K562 (cell line): ENCODE data around the gene SRCIN1. TPM values are rescaled to one million over a fixed set of nuclear protein-coding genes. Genes with fewer than 3 reads are reported as not detected.

Experiments used
- ARID3A ChIP-seq: IDR thresholded peaks from 2 replicates; pipeline ENCODE4 v1.6.1; 2012; ENCODE audit warnings: low read depth, low read length, improper control_type of control experiment, borderline replicate concordance
- ATF7 ChIP-seq: fragments of 450-650 bp; IDR thresholded peaks from 2 replicates; pipeline ENCODE4 v1.7.1; 2014; ENCODE audit warnings: mild to moderate bottlenecking, moderate library complexity
- EHMT2 ChIP-seq: fragments of 450-650 bp; IDR thresholded peaks from 2 replicates; pipeline ENCODE4 v1.6.1; 2018; ENCODE audit warnings: antibody characterized with exemption
- ERF ChIP-seq: fragments of 450-650 bp; formaldehyde crosslinking; IDR thresholded peaks from 2 replicates; pipeline ENCODE4 v1.4.0; 2020; ENCODE audit warnings: mild to moderate bottlenecking, mixed read lengths
- HDAC1 ChIP-seq, 2 experiments: fragments of 450-650 bp; IDR thresholded peaks; 2 replicates each; pipeline ENCODE4 v1.6.1; 2016 to 2017; ENCODE audit warnings: inconsistent platforms in 1 of 2, mild to moderate bottlenecking in 1 of 2, moderate library complexity in 1 of 2
- JUNB ChIP-seq: fragments of 450-650 bp; formaldehyde crosslinking; conservative IDR thresholded peaks from 2 replicates; pipeline ENCODE4 v1.4.0; 2020; ENCODE audit warnings: mild to moderate bottlenecking
- NKRF ChIP-seq: fragments of 450-650 bp; IDR thresholded peaks from 2 replicates; pipeline ENCODE4 v1.6.1; 2016; ENCODE audit warnings: borderline replicate concordance
- PHF21A ChIP-seq: fragments of 450-650 bp; IDR thresholded peaks from 2 replicates; pipeline ENCODE4 v1.6.1; 2017; ENCODE audit warnings: low read depth, borderline replicate concordance
- TEAD4 ChIP-seq, 2 experiments: sonication (generic) in 1 of 2; formaldehyde crosslinking in 1 of 2; IDR thresholded peaks; 2 replicates each; pipeline versions ENCODE4 v1.6.1 to v1.8.0; 2012 to 2022; ENCODE audit warnings: borderline replicate concordance in 1 of 2, inconsistent platforms in 1 of 2, low read length in 1 of 2, mild to moderate bottlenecking in 1 of 2, missing genetic modification reagents in 1 of 2
- THAP7 ChIP-seq: fragments of 250-450 bp; sonication (Bioruptor Pico); IDR thresholded peaks from 2 replicates; pipeline ENCODE4 v1.5.0; 2021
- TOE1 ChIP-seq, 2 experiments: fragments of 450-650 bp in 1 of 2; sonication (generic) in 1 of 2; formaldehyde crosslinking in 1 of 2; IDR thresholded peaks; 2 replicates each; pipeline versions ENCODE4 v1.7.1 to v1.8.0; 2016 to 2022; ENCODE audit warnings: borderline replicate concordance in 2 of 2, mild to moderate bottlenecking in 2 of 2, antibody characterized with exemption in 1 of 2, inconsistent platforms in 1 of 2, low read depth in 1 of 2, missing genetic modification reagents in 1 of 2, moderate library complexity in 1 of 2
- ZBTB2 ChIP-seq: fragments of 450-650 bp; IDR thresholded peaks from 2 replicates; pipeline ENCODE4 v1.6.1; 2016; ENCODE audit warnings: antibody characterized with exemption
- ZNF384 ChIP-seq: IDR thresholded peaks from 2 replicates; pipeline ENCODE4 v1.6.1; 2012; ENCODE audit warnings: low read depth, low read length, improper control_type of control experiment
- ZNF395 ChIP-seq: fragments of 200-800 bp; sonication (Bioruptor generic); IDR thresholded peaks from 2 replicates; pipeline ENCODE4 v1.6.1; 2017; ENCODE audit warnings: missing genetic modification characterization, missing compliant biosample characterization
- ZNF431 ChIP-seq: sonication (generic); formaldehyde crosslinking; IDR thresholded peaks from 2 replicates; pipeline ENCODE4 v1.8.0; 2022; ENCODE audit warnings: mild to moderate bottlenecking, missing genetic modification reagents
- ZNF586 ChIP-seq: fragments of 450-650 bp; formaldehyde crosslinking; conservative IDR thresholded peaks from 2 replicates; pipeline ENCODE4 v1.4.0; 2020; ENCODE audit warnings: mild to moderate bottlenecking, moderate library complexity
- polyA plus RNA-seq, 8 experiments: library from polyadenylated mRNA; depleted of rRNA in 4 of 8; stranded (reverse) in 5 of 8; unstranded in 3 of 8; fragments of >200 nt; fragmentation: Nextera tagmentation in 2 of 8; fragmentation: Illumina TruSeq in 1 of 8; extraction: Ambion mirVana in 2 of 8; extraction: Trizol in 1 of 8; gene quantifications; 2 replicates each; pipeline versions ENCODE4 v1.2.1 to v1.2.3, GENCODE V29; 2011 to 2014; ENCODE audit warnings: inconsistent platforms in 1 of 8, missing spikeins in 1 of 8
- total RNA-seq, 7 experiments: library from RNA; depleted of rRNA in 6 of 7; stranded (reverse); fragments of >200 nt in 6 of 7; fragmentation: Illumina TruSeq in 2 of 7; extraction: Trizol in 2 of 7; gene quantifications; 2 replicates each; pipeline versions ENCODE4 v1.2.1 to v1.2.3, GENCODE V29; 2011 to 2021; ENCODE audit warnings: low replicate concordance in 1 of 7

Gene SRCIN1
- total and polyA plus RNA-seq, 9 of the 15 experiments (the other 6 are each of a cell fraction or from before 2014, with no cell fraction given), result 0.09 to 0.33 (median 0.13) TPM; not detected in 6

GRCh38 chr17:38601539-38602351 lies 4.0 kb downstream of the SRCIN1 start (continued):
- peak in 1 of 2 experiments; percentile 48; a peak in 1 of 4 replicates for TF ChIP-seq HDAC1 (IDR thresholded peaks at IDR 0.05)
- no peak for TF ChIP-seq ZNF586 (CRISPR knock-in tag)
- no peak for TF ChIP-seq ARID3A
- TF ChIP-seq EHMT2, result 0 out of 2 replicates have a peak, but pooled peaks have one; percentile 42
- no peak for TF ChIP-seq ZNF395
- peak; percentile 40; the same call in 1 of the 2 replicates for TF ChIP-seq TOE1 (IDR thresholded peaks at IDR 0.05; ENCODE audit: borderline replicate concordance)
- no peak for TF ChIP-seq TOE1 (CRISPR knock-in tag; IDR thresholded peaks at IDR 0.05; ENCODE audit: borderline replicate concordance, low read depth)
- TF ChIP-seq ZNF384, result no peak
- 0 out of 2 replicates have a peak, but pooled peaks have one; percentile 17 for TF ChIP-seq PHF21A
- no peak for TF ChIP-seq ATF7
- TF ChIP-seq ZBTB2, result peak; percentile 24; the same call in 1 of the 2 replicates
- TF ChIP-seq THAP7 (CRISPR knock-in tag), result no peak
- TF ChIP-seq ZNF431, result no peak
- no peak for TF ChIP-seq ERF (CRISPR knock-in tag)
- TF ChIP-seq NKRF, result 0 out of 2 replicates have a peak, but pooled peaks have one; percentile 30
- no peak for TF ChIP-seq TEAD4 (IDR thresholded peaks at IDR 0.05; ENCODE audit: low read length)
- no peak for TF ChIP-seq TEAD4 (CRISPR knock-in tag; IDR thresholded peaks at IDR 0.05; ENCODE audit: borderline replicate concordance)
- TF ChIP-seq JUNB, result no peak
